Measurements from ENCODE around the gene SERPINA12.

DNA sequence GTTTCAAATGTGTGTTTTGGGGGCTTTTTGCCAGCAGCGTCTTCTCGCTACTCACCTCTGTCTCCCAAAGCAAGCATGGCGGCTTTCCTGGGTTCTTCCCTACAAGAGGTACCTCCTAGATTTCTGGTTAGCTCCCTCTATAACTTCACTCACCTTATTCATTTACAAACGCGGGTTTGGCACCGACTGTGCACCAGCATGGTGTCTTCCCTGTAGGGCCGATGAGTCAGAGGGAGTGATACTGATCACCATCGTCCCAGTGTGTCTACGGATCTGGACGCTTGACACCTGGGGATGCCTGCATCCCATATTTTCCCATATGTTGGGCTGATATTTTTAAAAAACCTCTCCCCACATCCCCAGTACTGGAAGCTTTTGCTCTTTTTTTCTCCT, 8.0 kb upstream of the SERPINA12 start:
- TF ChIP-seq, protein P1, sequence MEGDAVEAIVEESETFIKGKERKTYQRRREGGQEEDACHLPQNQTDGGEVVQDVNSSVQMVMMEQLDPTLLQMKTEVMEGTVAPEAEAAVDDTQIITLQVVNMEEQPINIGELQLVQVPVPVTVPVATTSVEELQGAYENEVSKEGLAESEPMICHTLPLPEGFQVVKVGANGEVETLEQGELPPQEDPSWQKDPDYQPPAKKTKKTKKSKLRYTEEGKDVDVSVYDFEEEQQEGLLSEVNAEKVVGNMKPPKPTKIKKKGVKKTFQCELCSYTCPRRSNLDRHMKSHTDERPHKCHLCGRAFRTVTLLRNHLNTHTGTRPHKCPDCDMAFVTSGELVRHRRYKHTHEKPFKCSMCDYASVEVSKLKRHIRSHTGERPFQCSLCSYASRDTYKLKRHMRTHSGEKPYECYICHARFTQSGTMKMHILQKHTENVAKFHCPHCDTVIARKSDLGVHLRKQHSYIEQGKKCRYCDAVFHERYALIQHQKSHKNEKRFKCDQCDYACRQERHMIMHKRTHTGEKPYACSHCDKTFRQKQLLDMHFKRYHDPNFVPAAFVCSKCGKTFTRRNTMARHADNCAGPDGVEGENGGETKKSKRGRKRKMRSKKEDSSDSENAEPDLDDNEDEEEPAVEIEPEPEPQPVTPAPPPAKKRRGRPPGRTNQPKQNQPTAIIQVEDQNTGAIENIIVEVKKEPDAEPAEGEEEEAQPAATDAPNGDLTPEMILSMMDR (IDR thresholded peaks at IDR 0.05): no peak
- TF ChIP-seq CREB1 (CRISPR knock-in tag; IDR thresholded peaks at IDR 0.05): no peak
- TF ChIP-seq, protein P2, sequence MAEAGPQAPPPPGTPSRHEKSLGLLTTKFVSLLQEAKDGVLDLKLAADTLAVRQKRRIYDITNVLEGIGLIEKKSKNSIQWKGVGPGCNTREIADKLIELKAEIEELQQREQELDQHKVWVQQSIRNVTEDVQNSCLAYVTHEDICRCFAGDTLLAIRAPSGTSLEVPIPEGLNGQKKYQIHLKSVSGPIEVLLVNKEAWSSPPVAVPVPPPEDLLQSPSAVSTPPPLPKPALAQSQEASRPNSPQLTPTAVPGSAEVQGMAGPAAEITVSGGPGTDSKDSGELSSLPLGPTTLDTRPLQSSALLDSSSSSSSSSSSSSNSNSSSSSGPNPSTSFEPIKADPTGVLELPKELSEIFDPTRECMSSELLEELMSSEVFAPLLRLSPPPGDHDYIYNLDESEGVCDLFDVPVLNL (CRISPR knock-in tag; IDR thresholded peaks at IDR 0.05; ENCODE audit: borderline replicate concordance, low read depth): no peak
- TF ChIP-seq ZNF121 (CRISPR knock-in tag; IDR thresholded peaks at IDR 0.05): no peak
- no peak for TF ChIP-seq E2F5 (CRISPR knock-in tag; IDR thresholded peaks at IDR 0.05)
